Astrocyte (in vitro differentiated cells and primary cell): ENCODE measurements around the gene POLA1. TPM values are rescaled to one million over a fixed set of nuclear protein-coding genes. Genes with fewer than 3 reads are reported as not detected.

Experiments
- DNase-seq: peaks from one replicate; pipeline ENCODE4 v3.0.0-alpha.2; 2010; ENCODE audit warnings: low read depth
- FAIRE-seq: peaks from 2 replicates; lab custom pipeline; 2011; peaks lifted over from hg19 to GRCh38; lab: Jason Lieb, UNC
- H2AFZ ChIP-seq: 2 replicates; pipeline ENCODE4 v1.6.0; 2012; ENCODE audit warnings: low read depth, low read length, inconsistent platforms
- H3K27ac ChIP-seq: 2 replicates; pipeline ENCODE4 v1.5.1; 2011; ENCODE audit warnings: low read depth, low read length, inconsistent platforms
- H3K27me3 ChIP-seq: 2 replicates; pipeline ENCODE4 v1.6.0; 2011; ENCODE audit warnings: low read length, inconsistent platforms; ENCODE audit not compliant: insufficient read depth
- H3K36me3 ChIP-seq: 2 replicates; pipeline ENCODE4 v1.5.1; 2011; ENCODE audit warnings: low read length, inconsistent platforms; ENCODE audit not compliant: insufficient read depth
- H3K4me1 ChIP-seq: 2 replicates; pipeline ENCODE4 v1.5.1; 2011; ENCODE audit warnings: low read length, inconsistent platforms; ENCODE audit not compliant: insufficient read depth
- H3K4me2 ChIP-seq: 2 replicates; pipeline ENCODE4 v1.6.0; 2012; ENCODE audit warnings: low read length, inconsistent platforms
- H3K4me3 ChIP-seq: 2 replicates; pipeline ENCODE4 v1.5.1; 2011; ENCODE audit warnings: low read depth, mild to moderate bottlenecking, low read length, inconsistent platforms; ENCODE audit not compliant: insufficient read depth
- H3K79me2 ChIP-seq: 2 replicates; pipeline ENCODE4 v1.6.0; 2012; ENCODE audit warnings: mild to moderate bottlenecking, low read length, inconsistent platforms; ENCODE audit not compliant: insufficient read depth
- H3K9ac ChIP-seq: 2 replicates; pipeline ENCODE4 v1.6.0; 2012; ENCODE audit warnings: mild to moderate bottlenecking, low read length, inconsistent platforms
- H3K9me3 ChIP-seq: 2 replicates; pipeline ENCODE4 v1.5.1; 2012; ENCODE audit warnings: low read depth, mild to moderate bottlenecking, low read length, inconsistent platforms; ENCODE audit not compliant: insufficient read depth
- H4K20me1 ChIP-seq: 2 replicates; pipeline ENCODE4 v1.6.0; 2012; ENCODE audit warnings: low read length, inconsistent platforms; ENCODE audit not compliant: insufficient read depth
- H3K27ac Mint-ChIP-seq: one replicate; pipeline ENCODE4 v1.8.0; 2021; ENCODE audit warnings: mild to moderate bottlenecking, mixed read lengths; ENCODE audit not compliant: unreplicated experiment
- H3K27me3 Mint-ChIP-seq: one replicate; pipeline ENCODE4 v1.8.0; 2021; ENCODE audit warnings: low read depth, mixed read lengths; ENCODE audit not compliant: unreplicated experiment
- H3K36me3 Mint-ChIP-seq: one replicate; pipeline ENCODE4 v1.8.0; 2021; ENCODE audit warnings: low read depth, mixed read lengths; ENCODE audit not compliant: unreplicated experiment
- H3K4me1 Mint-ChIP-seq: one replicate; pipeline ENCODE4 v1.8.0; 2021; ENCODE audit warnings: low read depth, mixed read lengths; ENCODE audit not compliant: unreplicated experiment
- H3K4me3 Mint-ChIP-seq: one replicate; pipeline ENCODE4 v1.8.0; 2021; ENCODE audit warnings: mild to moderate bottlenecking, moderate library complexity, mixed read lengths; ENCODE audit not compliant: unreplicated experiment
- H3K9me3 Mint-ChIP-seq: one replicate; pipeline ENCODE4 v1.8.0; 2021; ENCODE audit warnings: mild to moderate bottlenecking, mixed read lengths; ENCODE audit not compliant: unreplicated experiment
- CTCF ChIP-seq: IDR thresholded peaks from 2 replicates; pipeline ENCODE4 v1.5.1; 2011; ENCODE audit warnings: low read depth, mild to moderate bottlenecking, inconsistent platforms, low read length, moderate library complexity; ENCODE audit not compliant: insufficient read depth
- EZH2 ChIP-seq: IDR thresholded peaks from 2 replicates; pipeline ENCODE4 v1.6.1; 2012; ENCODE audit warnings: mild to moderate bottlenecking, low read length, inconsistent platforms; ENCODE audit not compliant: insufficient read depth
- total RNA-seq: library from RNA; stranded (reverse); gene quantifications from 2 replicates; pipeline ENCODE4 v1.2.1, GENCODE V29; 2021

POLA1 gene
- total RNA-seq, 1 donor from 2014 or later = 4.9 TPM

GRCh38 chrX:24694825-24695224 is 1.1 kb downstream of the POLA1 start:
- H3K36me3 Mint-ChIP-seq = no peaks in the 10 kb centered on the region
- Histone ChIP-seq H3K27me3 (no peaks in the 10 kb centered on the region), H3K79me2 (peaks cover 32% of the 10 kb centered on the region), H3K27ac (no peak overlapping the region), H2AFZ (no peak overlapping the region), H3K4me2 (peak overlapping the region; percentile 89), H4K20me1 (no peaks in the 10 kb centered on the region), H3K4me3 (peak overlapping the region; percentile 78), H3K9ac (peak overlapping the region; percentile 85), H3K9me3 (no peaks in the 10 kb centered on the region), H3K4me1 (no peaks in the 10 kb centered on the region), H3K36me3 (no peaks in the 10 kb centered on the region)
- H3K9me3 Mint-ChIP-seq = no peaks in the 10 kb centered on the region
- peak overlapping the region; percentile 89 for H3K4me3 Mint-ChIP-seq
- no peaks in the 10 kb centered on the region for H3K27me3 Mint-ChIP-seq
- TF ChIP-seq EZH2 (no peak), CTCF (no peak)
- no peaks in the 10 kb centered on the region for H3K4me1 Mint-ChIP-seq
- FAIRE-seq (peak; percentile 89), DNase-seq (no peak)
- no peak overlapping the region for H3K27ac Mint-ChIP-seq

- Mint-ChIP-seq H3K4me1 (no peaks in the 10 kb centered on the region), H3K36me3 (no peaks in the 10 kb centered on the region), H3K4me3 (no peak overlapping the region), H3K27ac (no peak overlapping the region), H3K27me3 (no peaks in the 10 kb centered on the region), H3K9me3 (no peaks in the 10 kb centered on the region)
- no peak overlapping the region for H3K4me2 ChIP-seq
- no peak overlapping the region for H3K9ac ChIP-seq
- no peak overlapping the region for H3K4me3 ChIP-seq
- no peak overlapping the region for H2AFZ ChIP-seq
- no peaks in the 10 kb centered on the region for H3K36me3 ChIP-seq
- FAIRE-seq (peak; percentile 47), DNase-seq (no peak)
- no peaks in the 10 kb centered on the region for H3K9me3 ChIP-seq
- H3K4me1 ChIP-seq = no peaks in the 10 kb centered on the region
- no peaks in the 10 kb centered on the region for H3K27me3 ChIP-seq
- no peak overlapping the region for H3K27ac ChIP-seq
- peaks cover 32% of the 10 kb centered on the region for H3K79me2 ChIP-seq
- TF ChIP-seq EZH2 = no peak
- no peak for TF ChIP-seq CTCF
- no peaks in the 10 kb centered on the region for H4K20me1 ChIP-seq
Observed at GRCh38 chrX:24696294-24696693, 2.6 kb downstream of the POLA1 start.

- H3K27ac ChIP-seq = no peak overlapping the region
- H3K36me3 ChIP-seq = peaks cover 4% of the 10 kb centered on the region
- H3K9ac ChIP-seq = no peak overlapping the region
- Mint-ChIP-seq H3K4me3 (no peak overlapping the region), H3K27ac (no peak overlapping the region), H3K27me3 (no peaks in the 10 kb centered on the region), H3K36me3 (no peaks in the 10 kb centered on the region), H3K9me3 (no peaks in the 10 kb centered on the region), H3K4me1 (no peaks in the 10 kb centered on the region)
- no peak overlapping the region for H3K4me3 ChIP-seq
- DNase-seq (no peak), FAIRE-seq (peak; percentile 80)
- no peak overlapping the region for H3K4me2 ChIP-seq
- TF ChIP-seq CTCF = no peak
- no peak for TF ChIP-seq EZH2
- H3K79me2 ChIP-seq = peaks cover 2% of the 10 kb centered on the region
- H3K4me1 ChIP-seq = no peaks in the 10 kb centered on the region
- no peaks in the 10 kb centered on the region for H4K20me1 ChIP-seq
- H2AFZ ChIP-seq = no peak overlapping the region
- no peaks in the 10 kb centered on the region for H3K9me3 ChIP-seq
- no peaks in the 10 kb centered on the region for H3K27me3 ChIP-seq
Observed at GRCh38 chrX:24702362-24703184, 8.9 kb downstream of the POLA1 start.
